Choroid plexus epithelial cell (primary cell): Measurements from ENCODE around the gene RNF208.
A peak's percentile ranks its signal among the peaks of the same experiment; 100 is the strongest.
"Not testable (repeated sequence)": the region's sequence is repeated elsewhere in the genome, so short reads cannot be mapped to it uniquely, and the experiment has no call there.

Experiments used
- DNase-seq: peaks from one replicate; pipeline ENCODE4 v3.0.0-alpha.2; 2010; ENCODE audit warnings: low read depth
- H3K4me3 ChIP-seq: 2 replicates; pipeline ENCODE4 v1.5.1; 2011; ENCODE audit warnings: low read depth, mild to moderate bottlenecking, control low read depth, low read length, moderate library complexity
- CTCF ChIP-seq: conservative IDR thresholded peaks from 2 replicates; pipeline ENCODE4 v1.5.1; 2011; ENCODE audit warnings: low read depth, mild to moderate bottlenecking, control low read depth, inconsistent platforms, low read length, moderate library complexity

RNF208 gene

GRCh38 chr9:137245450-137246421 lies 23.7 kb upstream of the RNF208 start:
- no peak overlapping the region for H3K4me3 ChIP-seq
- no peak for DNase-seq
- TF ChIP-seq CTCF, result no peak

- peak; percentile 3 for TF ChIP-seq CTCF
- DNase-seq, result no peak
- no peak overlapping the region for H3K4me3 ChIP-seq
These were observed 22.7 kb upstream of the RNF208 start for GRCh38 chr9:137244486-137245449.

GRCh38 chr9:137243626-137244485 lies 21.8 kb upstream of the RNF208 start:
- H3K4me3 ChIP-seq, result no peak overlapping the region
- peak; percentile 24 for TF ChIP-seq CTCF
- no peak for DNase-seq

GRCh38 chr9:137243266-137243625 lies 21.2 kb upstream of the RNF208 start:
- not testable (repeated sequence) for DNase-seq, H3K4me3 ChIP-seq

GRCh38 chr9:137242269-137243203 lies 20.5 kb upstream of the RNF208 start:
- no peak for DNase-seq
- H3K4me3 ChIP-seq, result peak overlapping the region; percentile 85
- TF ChIP-seq CTCF, result no peak

- DNase-seq, result no peak
- peak overlapping the region; percentile 85 for H3K4me3 ChIP-seq
- no peak for TF ChIP-seq CTCF
These were observed 19.6 kb upstream of the RNF208 start for GRCh38 chr9:137241490-137242268.
